Glomerular visceral epithelial cell (primary cell): ENCODE measurements around the gene NAV2.
"Not testable (repeated sequence)": the region's sequence is repeated elsewhere in the genome, so short reads cannot be mapped to it uniquely, and the experiment has no call there.

Source experiments
- DNase-seq: peaks from one replicate; pipeline ENCODE4 v3.0.0-alpha.2; 2016; ENCODE audit errors: extremely low spot score

The NAV2 gene

DNA sequence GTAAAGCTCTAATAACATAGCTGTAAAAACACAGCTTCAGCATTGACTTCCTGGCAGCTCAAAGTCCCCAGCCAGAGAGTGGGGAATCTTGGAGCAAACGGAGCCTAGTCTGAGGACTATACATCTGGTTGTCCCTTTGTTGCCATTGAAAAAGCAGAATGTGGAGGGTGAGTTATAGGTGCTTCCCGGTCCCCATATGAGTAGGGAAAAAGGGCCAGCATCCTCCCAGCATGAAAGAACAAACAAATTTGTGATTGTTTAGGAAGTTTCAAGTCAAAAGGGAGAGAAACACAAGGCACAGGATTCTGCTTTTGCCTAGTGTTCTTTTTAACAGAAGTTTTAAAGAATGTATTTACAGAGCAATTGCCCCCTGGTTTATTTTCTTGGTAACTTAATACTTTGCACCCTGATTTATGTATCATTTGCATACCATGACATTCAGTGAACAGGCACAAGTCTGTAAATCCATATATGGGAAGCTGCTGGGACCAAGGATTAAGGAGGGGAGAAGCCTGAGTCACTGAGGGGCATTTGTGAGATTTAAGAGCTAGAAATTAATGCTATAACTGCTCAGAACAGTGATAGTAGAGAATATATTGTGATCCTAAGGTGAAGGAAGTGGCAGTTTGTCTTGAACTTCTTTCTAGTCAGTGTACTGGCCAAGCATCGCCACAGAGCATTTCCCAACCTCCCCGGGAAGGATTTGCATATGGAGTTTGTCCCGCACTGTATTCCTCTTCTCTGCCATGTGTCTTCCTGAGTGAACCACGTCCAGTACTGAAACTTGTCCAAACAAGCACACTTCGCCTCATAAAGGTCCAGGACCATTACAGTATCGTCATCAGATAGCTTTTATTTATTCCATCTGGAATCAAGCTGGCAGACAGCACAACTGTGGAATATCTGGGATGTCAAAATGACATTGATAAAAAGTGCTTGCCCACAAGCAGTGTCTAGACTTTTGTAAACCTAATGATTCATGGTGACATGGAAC lies 344.6 kb downstream of the NAV2 start:
- DNase-seq = no peak

- peak; percentile 10 for DNase-seq
Measured at GRCh38 chr11:20058749-20059458, 346.3 kb downstream of the NAV2 start.

- DNase-seq = no peak
Measured at GRCh38 chr11:20059587-20060021, 347.0 kb downstream of the NAV2 start.

- peak; percentile 43 for DNase-seq
Measured at GRCh38 chr11:20060181-20060580, 347.5 kb downstream of the NAV2 start.

DNA sequence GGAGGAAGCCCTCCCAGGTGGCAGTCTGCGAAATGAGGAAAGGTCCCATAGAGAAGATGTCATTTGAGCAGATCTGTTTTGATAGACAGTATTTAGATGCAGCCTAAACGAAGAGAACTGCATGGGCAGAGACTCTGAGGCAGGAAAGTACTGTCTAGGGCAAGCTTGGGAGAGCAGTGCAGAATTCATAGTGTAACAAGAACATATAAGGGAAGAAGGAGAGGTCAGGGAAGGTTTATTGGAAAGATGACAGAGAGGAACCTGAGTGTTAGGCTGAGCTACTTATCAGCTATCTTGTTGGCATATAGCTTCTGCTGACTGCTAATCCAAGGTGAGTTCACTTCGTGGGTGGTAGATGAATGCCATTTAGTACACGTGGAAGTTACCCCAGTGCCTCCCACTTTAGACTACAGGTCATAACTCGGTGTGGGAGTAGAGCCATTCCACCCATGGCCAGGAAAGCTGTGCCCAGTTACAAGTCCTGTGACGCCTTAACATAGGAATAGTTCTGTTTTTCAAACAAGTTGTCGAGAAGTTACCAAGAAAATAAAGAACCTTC lies 348.1 kb downstream of the NAV2 start:
- DNase-seq = no peak

DNA sequence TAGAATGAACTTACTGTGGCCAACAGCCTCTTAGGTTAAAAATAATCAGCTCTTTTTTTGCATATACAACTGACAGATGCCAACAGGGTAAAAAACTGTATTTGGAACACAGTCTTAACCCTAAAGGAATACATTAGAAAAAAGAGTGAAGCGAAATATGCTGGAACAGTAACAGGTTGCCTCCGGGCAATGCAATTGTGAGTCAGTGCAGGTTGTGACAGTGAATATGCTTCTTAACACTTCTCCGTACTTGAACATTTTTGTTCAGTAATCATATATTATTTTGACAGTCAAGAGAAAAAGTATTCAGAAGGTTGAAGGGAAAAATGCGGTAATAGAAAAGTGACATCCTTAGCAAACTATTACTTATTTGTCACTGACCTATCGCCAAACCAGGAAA lies 349.1 kb downstream of the NAV2 start:
- DNase-seq = no peak

DNA sequence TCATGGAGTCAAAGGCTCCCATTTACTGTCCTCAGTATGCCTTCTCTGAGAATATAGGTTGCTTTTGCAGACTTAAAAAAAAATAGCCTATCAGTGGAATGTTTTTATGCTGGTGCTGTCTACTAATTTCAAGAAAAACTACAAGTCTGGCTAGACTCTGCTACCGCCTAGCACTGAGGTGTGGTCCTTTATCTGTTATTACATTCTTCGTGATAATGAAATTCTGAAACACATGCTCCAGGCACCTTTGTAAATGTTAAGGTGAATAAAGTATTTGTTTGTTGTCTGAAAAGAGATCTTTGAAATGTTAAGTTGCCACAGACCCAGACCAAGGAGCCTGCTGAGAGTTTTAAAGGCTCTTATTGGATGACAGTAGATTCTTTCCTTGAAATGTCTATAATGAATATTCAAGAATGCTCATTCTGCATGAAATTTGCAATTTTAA lies 352.3 kb downstream of the NAV2 start:
- no peak for DNase-seq

GRCh38 chr11:20065406-20065805 lies 352.8 kb downstream of the NAV2 start:
- DNase-seq = no peak

- no peak for DNase-seq
Measured at GRCh38 chr11:20066013-20066782, 353.6 kb downstream of the NAV2 start.

GRCh38 chr11:20066783-20067156 lies 354.1 kb downstream of the NAV2 start:
- DNase-seq = no peak

DNA sequence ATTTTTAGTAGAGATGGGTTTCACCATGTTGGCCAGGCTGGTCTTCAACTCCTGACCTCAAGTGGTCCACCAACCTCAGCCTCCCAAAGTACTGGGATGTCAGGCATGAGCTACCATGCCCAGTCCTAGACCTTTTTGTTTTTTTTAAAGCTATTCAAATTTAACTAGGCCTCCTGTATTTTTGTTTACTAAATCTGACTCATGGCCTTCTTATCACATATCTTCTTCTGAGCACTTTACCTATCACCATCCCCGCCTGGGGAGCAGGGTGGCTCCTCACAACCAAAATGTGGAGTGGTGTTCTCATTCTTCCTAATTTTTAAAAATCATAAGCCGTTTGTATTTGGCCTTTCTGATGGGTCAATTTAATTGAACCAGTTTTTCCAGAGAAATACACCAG lies 355.0 kb downstream of the NAV2 start:
- DNase-seq = no peak

DNA sequence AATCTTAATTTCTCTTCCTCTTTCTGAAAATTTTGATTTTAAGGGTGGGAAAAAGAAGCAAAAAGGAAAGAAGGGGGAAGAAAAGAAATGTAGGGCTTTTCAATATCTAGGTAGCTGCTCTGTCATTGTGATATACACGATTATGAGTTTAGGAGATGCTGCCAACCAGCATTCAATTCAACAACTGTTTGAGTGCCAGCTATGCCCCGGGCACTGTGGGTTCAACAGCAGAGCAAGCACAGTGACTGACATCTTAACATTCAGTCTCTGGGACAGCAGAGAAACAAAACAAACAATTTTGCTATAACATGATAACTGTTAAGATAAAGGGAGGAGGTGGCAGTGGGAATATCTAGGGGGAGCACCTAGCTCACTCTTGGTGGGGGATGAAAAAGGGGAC lies 356.1 kb downstream of the NAV2 start:
- no peak for DNase-seq

- no peak for DNase-seq
Measured at GRCh38 chr11:20070459-20070858, 357.8 kb downstream of the NAV2 start.

DNA sequence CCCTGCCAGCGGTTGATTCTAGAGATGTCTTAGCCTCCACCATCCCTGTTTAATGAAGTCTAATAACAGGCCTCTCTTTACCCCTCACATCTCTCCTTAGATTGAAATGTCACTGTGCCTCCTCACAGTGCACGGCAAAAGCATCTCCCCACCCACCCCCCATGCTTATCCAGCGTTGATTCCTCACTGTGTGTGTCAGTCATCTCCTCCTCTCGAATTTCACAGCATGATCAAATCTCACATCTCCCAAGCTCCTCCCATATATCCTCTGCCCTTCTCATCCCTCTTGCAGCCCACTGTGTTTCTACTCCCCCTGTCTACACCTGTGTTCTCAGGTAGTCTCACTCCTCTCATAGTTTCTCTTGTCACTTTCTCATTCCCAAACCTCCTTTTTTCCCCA lies 363.0 kb downstream of the NAV2 start:
- no peak for DNase-seq

DNA sequence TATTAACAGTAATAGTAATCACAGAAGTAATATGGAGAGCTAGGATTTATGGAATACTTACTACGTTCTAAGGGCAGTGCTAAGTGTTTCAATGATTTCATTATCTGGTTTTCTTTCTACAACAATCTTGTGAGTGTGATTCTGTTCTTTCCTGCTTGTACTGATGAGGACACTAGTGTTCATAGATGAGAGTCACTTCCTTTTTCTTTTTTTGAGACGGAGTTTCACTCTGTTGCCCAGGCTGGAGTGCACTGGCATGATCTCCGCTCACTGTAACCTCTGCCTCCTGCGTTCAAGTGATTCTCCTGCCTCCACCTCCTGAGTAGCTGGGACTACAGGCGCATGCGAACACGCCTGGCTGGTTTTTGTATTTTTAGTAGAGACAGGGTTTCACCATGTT lies 366.2 kb downstream of the NAV2 start:
- DNase-seq = no peak

DNA sequence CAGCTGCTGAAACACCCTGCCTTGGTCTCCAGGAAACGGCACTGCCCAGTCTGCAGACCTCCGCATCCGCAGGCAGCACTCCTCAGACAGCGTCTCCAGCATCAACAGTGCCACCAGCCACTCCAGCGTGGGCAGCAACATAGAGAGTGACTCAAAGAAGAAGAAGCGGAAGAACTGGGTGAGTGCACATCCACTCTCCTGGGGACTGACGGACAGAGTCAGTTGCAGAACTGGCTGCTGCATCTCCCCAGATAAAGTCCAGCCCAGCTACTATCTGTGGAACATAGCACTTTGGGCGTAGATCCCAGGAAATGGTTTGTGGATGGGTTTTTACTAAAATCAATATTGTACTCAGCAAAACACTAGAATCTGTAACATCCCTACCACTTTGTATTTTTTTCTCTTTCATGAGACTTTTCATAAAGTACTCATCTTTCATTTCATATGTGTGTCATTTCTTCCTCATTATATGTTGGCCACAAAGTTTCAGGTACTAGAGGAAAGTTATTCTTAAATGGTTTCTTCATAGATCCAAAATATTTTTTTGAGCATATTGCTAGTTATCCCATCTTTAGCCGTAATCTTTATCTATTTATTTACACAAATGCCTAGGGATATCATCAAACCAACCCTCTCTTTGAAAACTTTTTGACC lies 367.5 kb downstream of the NAV2 start:
- DNase-seq = no peak

GRCh38 chr11:20081336-20081735 lies 368.7 kb downstream of the NAV2 start:
- no peak for DNase-seq

DNA sequence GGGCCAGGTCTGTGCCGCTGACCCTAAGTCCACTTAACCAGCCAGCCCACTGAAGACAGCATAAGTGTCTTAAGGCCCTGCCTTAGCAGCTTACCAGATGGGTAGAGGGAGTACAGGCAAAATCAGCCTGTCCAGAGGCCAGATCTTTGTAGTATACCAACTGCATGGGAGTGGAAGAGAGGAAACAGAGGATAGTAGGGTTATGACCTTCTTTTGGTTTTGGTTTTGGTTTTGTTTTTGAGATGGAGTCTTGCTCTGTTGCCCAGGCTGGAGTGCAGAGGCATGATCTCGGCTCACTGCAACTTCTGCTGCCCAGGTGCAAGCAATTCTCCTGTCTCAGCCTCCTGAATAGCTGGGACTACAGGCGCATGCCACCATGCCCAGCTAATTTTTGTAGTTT lies 371.2 kb downstream of the NAV2 start:
- not testable (repeated sequence) for DNase-seq

DNA sequence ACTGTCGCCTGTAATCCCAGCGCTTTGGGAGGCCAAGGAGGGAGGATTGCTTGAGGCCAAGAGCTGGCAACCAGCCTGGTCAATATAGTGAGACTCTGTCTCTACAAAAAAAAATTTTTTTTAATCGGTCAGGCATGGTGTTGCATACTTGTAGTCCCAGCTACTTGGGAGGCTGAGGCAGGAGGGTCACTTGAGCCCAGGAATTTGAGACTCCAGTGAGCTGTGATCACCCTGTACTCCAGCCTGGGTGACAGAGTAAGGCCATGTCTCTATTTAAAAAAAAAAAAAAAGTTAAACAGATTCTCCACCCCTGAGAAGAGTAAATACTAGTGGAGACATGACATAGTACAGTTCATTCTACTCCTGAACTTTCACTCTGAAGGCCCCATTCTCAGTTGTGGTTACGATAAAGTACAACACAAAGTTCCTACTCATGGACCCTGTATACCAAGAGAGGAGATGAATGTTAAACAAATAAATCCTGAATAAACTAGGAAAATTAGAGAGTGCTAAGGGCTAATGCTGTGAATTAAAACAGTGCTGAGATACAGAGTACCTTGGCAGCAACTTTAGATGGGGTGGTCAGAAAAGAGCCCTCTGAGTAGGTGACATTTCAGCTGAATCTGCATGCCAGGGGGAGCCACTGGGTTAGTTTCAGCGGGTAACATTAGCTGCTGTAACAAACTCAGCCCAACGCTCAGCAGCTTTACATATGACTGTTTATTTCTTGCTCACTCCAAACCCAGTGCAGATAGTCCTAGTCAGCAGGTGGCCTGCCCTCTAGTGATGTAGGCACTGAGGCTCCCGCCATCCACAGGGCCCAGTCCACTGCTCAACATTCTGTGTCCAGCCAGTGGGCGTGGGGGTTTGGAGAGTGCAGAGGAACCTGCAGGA lies 372.5 kb downstream of the NAV2 start:
- DNase-seq = no peak

DNA sequence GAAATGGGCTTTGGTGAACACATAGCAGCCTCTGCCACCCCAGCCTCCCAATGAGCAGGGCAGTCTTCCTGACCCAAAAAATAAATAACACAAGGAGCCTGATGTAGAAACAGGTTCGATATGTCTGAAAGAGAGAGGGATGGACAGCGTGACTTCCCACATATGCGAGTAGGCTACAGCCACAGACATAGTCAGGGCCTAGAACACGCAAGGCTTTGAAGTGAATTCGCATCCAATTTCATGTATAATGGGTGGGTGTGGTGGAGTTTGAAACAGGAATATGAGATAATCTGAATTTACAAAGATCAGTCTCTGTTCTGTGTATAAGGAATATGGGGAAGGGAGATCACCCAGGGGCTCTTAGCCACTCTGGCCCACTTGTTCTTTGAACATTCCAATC lies 373.3 kb downstream of the NAV2 start:
- DNase-seq = no peak
